OCI-LY3 (cell line): ENCODE results near the gene SYT2.

Experiments
- EZH2phosphoT487 ChIP-seq: fragments of 200-600 bp; shearing (Covaris generic); IDR thresholded peaks from 2 replicates; pipeline ENCODE4 v1.6.1; 2018; ENCODE audit warnings: antibody characterized with exemption, mixed run types, low read depth
- TF ChIP-seq, protein P1 (sequence below): fragments of 200-600, 300-600 bp; sonication (generic); IDR thresholded peaks from 2 replicates; pipeline ENCODE4 v1.5.1; 2014; ENCODE audit warnings: antibody characterized with exemption, low read length, low read depth

DNA sequence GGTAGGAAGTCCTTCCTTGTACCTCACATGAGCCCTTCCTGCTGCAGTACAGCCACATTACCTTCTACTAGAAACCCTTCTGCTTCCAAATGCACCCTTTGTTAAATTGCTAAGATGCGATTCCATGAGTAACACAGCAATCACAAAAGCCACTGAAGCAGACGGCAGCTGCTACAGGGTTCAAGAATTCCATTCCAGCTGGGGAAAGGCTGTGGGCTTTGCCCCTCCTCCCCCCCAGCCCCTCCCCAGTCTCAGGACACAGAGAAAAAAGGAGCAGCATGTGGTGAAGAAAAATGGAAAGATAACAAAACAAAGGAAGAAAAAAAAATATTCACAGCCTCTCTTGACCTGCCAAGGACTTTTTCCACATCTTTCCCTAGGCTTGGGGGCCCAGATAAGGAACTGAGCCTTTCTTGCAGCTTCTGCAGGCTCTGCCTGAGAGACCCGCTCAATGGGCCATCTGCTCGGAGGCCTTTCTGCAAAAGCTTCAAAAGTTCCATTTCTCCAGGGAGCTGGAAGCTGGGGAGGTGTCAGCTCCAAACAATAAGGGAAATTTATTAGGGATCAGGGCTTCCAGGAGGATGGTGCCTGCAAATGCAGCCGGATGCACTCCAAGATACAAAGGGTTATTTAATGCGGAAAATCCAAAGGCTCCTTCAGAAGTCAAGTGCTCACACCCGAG is 72.1 kb downstream of the SYT2 start:
- TF ChIP-seq, protein P1, sequence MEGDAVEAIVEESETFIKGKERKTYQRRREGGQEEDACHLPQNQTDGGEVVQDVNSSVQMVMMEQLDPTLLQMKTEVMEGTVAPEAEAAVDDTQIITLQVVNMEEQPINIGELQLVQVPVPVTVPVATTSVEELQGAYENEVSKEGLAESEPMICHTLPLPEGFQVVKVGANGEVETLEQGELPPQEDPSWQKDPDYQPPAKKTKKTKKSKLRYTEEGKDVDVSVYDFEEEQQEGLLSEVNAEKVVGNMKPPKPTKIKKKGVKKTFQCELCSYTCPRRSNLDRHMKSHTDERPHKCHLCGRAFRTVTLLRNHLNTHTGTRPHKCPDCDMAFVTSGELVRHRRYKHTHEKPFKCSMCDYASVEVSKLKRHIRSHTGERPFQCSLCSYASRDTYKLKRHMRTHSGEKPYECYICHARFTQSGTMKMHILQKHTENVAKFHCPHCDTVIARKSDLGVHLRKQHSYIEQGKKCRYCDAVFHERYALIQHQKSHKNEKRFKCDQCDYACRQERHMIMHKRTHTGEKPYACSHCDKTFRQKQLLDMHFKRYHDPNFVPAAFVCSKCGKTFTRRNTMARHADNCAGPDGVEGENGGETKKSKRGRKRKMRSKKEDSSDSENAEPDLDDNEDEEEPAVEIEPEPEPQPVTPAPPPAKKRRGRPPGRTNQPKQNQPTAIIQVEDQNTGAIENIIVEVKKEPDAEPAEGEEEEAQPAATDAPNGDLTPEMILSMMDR = no peak
- no peak for TF ChIP-seq EZH2phosphoT487
